Glutamatergic neuron (in vitro differentiated cells): ENCODE data around the gene ADARB2. TPM values are rescaled to one million over a fixed set of nuclear protein-coding genes. Genes with fewer than 3 reads are reported as not detected.

Source experiments
- DNase-seq: peaks from one replicate; pipeline ENCODE4 v3.0.0; 2022
- H3K27ac Mint-ChIP-seq: one replicate; pipeline ENCODE4 v1.8.0; 2020; ENCODE audit warnings: mild to moderate bottlenecking, mixed read lengths, inconsistent platforms; ENCODE audit not compliant: unreplicated experiment
- H3K27me3 Mint-ChIP-seq: one replicate; pipeline ENCODE4 v1.8.0; 2020; ENCODE audit warnings: mild to moderate bottlenecking, moderate library complexity, mixed read lengths, inconsistent platforms; ENCODE audit not compliant: unreplicated experiment
- H3K36me3 Mint-ChIP-seq: one replicate; pipeline ENCODE4 v1.8.0; 2020; ENCODE audit warnings: mild to moderate bottlenecking, mixed read lengths, inconsistent platforms; ENCODE audit not compliant: unreplicated experiment
- H3K4me1 Mint-ChIP-seq: one replicate; pipeline ENCODE4 v1.8.0; 2020; ENCODE audit warnings: mild to moderate bottlenecking, low read depth, mixed read lengths, inconsistent platforms; ENCODE audit not compliant: unreplicated experiment
- H3K4me3 Mint-ChIP-seq: one replicate; pipeline ENCODE4 v1.8.0; 2020; ENCODE audit warnings: mild to moderate bottlenecking, mixed read lengths, inconsistent platforms; ENCODE audit not compliant: unreplicated experiment
- H3K9me3 Mint-ChIP-seq: one replicate; pipeline ENCODE4 v1.8.0; 2020; ENCODE audit warnings: mild to moderate bottlenecking, moderate library complexity, mixed read lengths, inconsistent platforms; ENCODE audit not compliant: unreplicated experiment
- total RNA-seq: library from RNA; stranded (reverse); fragmentation: NEBNext Ultra II Directional; extraction: Animal tissue kit (Norgen Biotek cat#: 25700); gene quantifications from one replicate; pipeline ENCODE4 v1.2.1, GENCODE V29; 2021; ENCODE audit not compliant: unreplicated experiment
- TF ChIP-seq, protein P1 (sequence below): fragments of 200-600 bp; sonication (generic); IDR thresholded peaks from one replicate; pipeline ENCODE4 v1.5.0; 2021; ENCODE audit not compliant: partially characterized antibody, unreplicated experiment

ADARB2 gene
- total RNA-seq, 1 donor from 2014 or later = 20.6 TPM

DNA sequence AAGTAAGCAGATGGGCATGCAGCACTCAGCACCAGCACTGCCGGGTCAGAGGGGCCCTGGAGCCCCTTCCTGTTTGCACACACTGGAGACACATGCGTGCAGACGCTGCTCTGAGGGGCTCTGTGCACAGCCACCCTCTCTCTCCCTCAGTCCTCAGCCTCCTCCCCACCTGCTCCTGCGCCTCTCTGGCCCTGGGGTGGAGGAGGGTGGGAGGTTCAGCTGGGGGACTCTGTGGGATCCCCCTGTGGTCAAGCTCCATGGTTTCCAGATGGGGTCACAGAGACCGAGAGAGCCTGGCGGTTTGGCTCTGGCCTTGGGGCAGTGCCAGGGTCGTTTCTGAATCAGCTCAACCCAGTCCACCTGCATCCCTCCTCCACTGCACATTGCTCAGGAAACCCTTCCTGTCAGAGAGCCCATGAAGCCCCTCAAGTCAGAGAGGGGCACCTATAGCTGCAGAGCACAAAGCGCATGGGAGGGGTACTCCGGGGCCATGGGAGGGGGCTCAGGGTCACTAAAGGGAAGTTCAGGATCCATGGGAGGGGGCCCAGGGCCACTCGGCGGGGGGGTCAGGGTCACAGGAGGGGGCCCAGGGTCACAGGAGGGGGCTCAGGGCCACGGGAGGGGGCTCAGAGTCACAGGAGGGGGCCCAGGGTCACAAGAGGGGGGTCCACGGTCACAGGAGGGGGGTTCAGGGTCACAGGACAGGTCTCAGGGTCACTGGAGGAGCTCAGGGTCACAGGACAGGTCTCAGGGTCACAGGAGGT is 161.7 kb downstream of the ADARB2 start:
- no peak for DNase-seq
- peaks cover 42% of the 10 kb centered on the region for H3K4me1 Mint-ChIP-seq
- H3K27me3 Mint-ChIP-seq = peaks cover 25% of the 10 kb centered on the region
- H3K9me3 Mint-ChIP-seq = peaks cover 25% of the 10 kb centered on the region
- peaks cover 13% of the 10 kb centered on the region for H3K36me3 Mint-ChIP-seq
- no peak overlapping the region for H3K4me3 Mint-ChIP-seq
- TF ChIP-seq, protein P1, sequence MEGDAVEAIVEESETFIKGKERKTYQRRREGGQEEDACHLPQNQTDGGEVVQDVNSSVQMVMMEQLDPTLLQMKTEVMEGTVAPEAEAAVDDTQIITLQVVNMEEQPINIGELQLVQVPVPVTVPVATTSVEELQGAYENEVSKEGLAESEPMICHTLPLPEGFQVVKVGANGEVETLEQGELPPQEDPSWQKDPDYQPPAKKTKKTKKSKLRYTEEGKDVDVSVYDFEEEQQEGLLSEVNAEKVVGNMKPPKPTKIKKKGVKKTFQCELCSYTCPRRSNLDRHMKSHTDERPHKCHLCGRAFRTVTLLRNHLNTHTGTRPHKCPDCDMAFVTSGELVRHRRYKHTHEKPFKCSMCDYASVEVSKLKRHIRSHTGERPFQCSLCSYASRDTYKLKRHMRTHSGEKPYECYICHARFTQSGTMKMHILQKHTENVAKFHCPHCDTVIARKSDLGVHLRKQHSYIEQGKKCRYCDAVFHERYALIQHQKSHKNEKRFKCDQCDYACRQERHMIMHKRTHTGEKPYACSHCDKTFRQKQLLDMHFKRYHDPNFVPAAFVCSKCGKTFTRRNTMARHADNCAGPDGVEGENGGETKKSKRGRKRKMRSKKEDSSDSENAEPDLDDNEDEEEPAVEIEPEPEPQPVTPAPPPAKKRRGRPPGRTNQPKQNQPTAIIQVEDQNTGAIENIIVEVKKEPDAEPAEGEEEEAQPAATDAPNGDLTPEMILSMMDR = no peak
- no peak overlapping the region for H3K27ac Mint-ChIP-seq

DNA sequence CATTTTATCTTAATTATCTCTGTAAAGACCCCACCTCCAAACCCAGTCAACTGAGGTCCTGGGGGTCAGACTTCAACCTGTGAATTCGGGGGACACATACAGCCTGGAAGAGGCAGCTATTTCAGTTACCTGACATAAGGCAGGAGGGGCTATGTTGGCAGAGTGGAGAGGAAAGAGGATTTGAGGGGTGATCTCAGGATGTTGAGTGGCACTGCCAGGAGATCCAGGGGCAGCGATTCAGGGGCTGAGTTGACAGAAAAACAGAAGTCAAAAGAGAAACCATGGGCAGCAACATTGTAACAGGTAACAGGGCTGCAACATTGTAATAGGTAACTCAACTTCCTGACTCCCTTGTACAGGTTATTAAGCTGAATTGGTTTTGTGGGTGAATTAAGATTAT is 162.6 kb downstream of the ADARB2 start:
- peaks cover 45% of the 10 kb centered on the region for H3K4me1 Mint-ChIP-seq

DNA sequence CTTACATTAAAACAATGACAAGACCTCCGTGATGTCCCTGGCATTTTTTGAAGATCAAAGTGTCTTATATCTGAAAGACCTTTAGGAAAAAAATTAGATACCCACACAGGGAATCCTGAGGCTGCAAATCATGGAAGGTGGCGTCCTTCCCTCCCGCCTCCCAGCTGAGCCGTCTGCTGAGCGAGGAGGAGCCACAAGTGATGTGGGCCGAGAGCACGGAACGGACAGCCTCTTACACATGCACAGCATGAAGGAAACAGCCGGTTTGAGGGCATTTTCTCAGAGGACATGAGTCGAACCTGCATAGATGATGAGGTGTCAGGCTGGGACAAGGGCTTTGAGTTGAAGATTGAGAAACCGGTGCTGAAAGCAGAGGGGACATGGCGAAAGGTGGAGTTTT is 163.3 kb downstream of the ADARB2 start:
- Mint-ChIP-seq H3K4me1 (peaks cover 49% of the 10 kb centered on the region), H3K9me3 (peaks cover 25% of the 10 kb centered on the region), H3K27ac (no peak overlapping the region), H3K36me3 (peaks cover 13% of the 10 kb centered on the region), H3K27me3 (peaks cover 22% of the 10 kb centered on the region), H3K4me3 (no peak overlapping the region)
- peak; percentile 13 for DNase-seq
- TF ChIP-seq, protein P1 = no peak

More for the DNA sequence above, 162.6 kb downstream of the ADARB2 start:
- no peak overlapping the region for H3K4me3 Mint-ChIP-seq
- peak overlapping the region; percentile 20 for H3K27ac Mint-ChIP-seq
- H3K9me3 Mint-ChIP-seq = peaks cover 25% of the 10 kb centered on the region
- H3K27me3 Mint-ChIP-seq = peaks cover 24% of the 10 kb centered on the region
- H3K36me3 Mint-ChIP-seq = peaks cover 13% of the 10 kb centered on the region
- TF ChIP-seq, protein P1 = no peak
- DNase-seq = no peak

DNA sequence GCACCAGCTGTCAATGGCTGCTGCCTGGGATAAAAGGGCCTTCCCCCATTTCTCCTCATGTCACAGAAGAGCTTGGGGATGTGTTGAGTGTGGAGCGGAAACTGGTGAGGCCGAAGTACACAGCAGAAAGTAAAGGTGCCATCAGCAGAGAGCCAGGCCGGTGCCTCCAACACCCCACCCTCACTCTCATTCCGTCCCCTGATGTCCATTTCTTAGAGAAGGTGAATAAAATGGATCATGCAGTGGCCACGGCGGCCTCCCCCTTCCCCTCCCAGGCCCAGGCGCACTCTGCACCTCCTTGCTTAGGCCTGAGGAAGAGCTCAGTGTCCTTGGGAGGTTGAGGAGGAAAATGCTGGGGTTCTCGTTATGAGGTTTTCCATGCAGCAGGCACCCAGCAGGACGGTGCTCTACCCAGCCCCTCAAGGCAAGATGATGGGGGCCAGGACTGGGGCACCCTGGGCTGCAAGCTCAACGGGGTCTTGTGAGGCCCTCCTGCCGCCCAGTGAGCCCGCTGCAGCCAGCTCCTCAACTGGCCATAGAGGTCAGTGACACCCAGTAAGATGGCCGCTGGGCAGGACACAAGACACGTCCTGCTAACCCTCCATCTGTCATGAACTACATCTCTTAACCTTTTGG is 163.9 kb downstream of the ADARB2 start:
- peak; percentile 26 for DNase-seq
- Mint-ChIP-seq H3K27ac (peak overlapping the region; percentile 67), H3K27me3 (peaks cover 22% of the 10 kb centered on the region), H3K9me3 (peaks cover 25% of the 10 kb centered on the region), H3K36me3 (peaks cover 13% of the 10 kb centered on the region), H3K4me3 (no peak overlapping the region), H3K4me1 (peaks cover 52% of the 10 kb centered on the region)
- TF ChIP-seq, protein P1 = no peak
